CD4-positive, alpha-beta T cell (primary cell): ENCODE results near the gene CCDC60. TPM values are rescaled to one million over a fixed set of nuclear protein-coding genes. Genes with fewer than 3 reads are reported as not detected.

Experiments used
- ATAC-seq: fragments of 200-7000 bp; cut with Tn5 transposase; one replicate; pipeline ENCODE4 v1.10.0; 2022; ENCODE audit warnings: mild to moderate bottlenecking; ENCODE audit not compliant: poor library complexity
- CTCF ChIA-PET: fragments of 350-600 bp; sonication (Branson Sonifier 250); formaldehyde crosslinking; loops from one replicate; lab custom pipeline; 2021; ENCODE audit warnings: antibody characterized with exemption, inconsistent platforms; lab: Charles Lee
- POLR2A ChIA-PET: fragments of 350-600 bp; sonication (Branson Sonifier 250); formaldehyde crosslinking; loops from one replicate; lab custom pipeline; 2021; ENCODE audit warnings: antibody characterized with exemption, inconsistent platforms; lab: Charles Lee
- DNase-seq, 14 experiments: peaks; one replicate each; pipeline ENCODE4 v3.0.0-alpha.2; 2013 to 2020; ENCODE audit warnings: mixed read lengths in 2 of 14
- H3K27ac ChIP-seq, 2 donors: one replicate each; pipeline versions ENCODE4 v1.5.1 to v1.7.0; 2013; ENCODE audit warnings: low read length in 2 of 2, low read depth in 1 of 2, mild to moderate bottlenecking in 1 of 2
- H3K27me3 ChIP-seq, 2 experiments: 1 replicate in 1 of 2; 2 replicates in 1 of 2; pipeline versions ENCODE4 v1.6.1 to v1.7.0; 2013; ENCODE audit warnings: low read length in 2 of 2, control low read depth in 1 of 2, mild to moderate bottlenecking in 1 of 2, moderate library complexity in 1 of 2; ENCODE audit not compliant: insufficient read depth in 2 of 2, control insufficient read depth in 1 of 2
- H3K36me3 ChIP-seq: one replicate; pipeline ENCODE4 v1.6.1; 2013; ENCODE audit warnings: low read length, control low read depth; ENCODE audit not compliant: insufficient read depth
- H3K4me1 ChIP-seq: one replicate; pipeline ENCODE4 v1.6.1; 2013; ENCODE audit warnings: low read length, control low read depth; ENCODE audit not compliant: insufficient read depth
- H3K4me3 ChIP-seq: one replicate; pipeline ENCODE4 v1.5.1; 2013; ENCODE audit warnings: mild to moderate bottlenecking, low read length, moderate library complexity
- H3K9me3 ChIP-seq, 2 experiments: 1 replicate in 1 of 2; 2 replicates in 1 of 2; pipeline versions ENCODE4 v1.6.1 to v1.7.0; 2013; ENCODE audit warnings: low read length in 2 of 2, mild to moderate bottlenecking in 2 of 2, control low read depth in 1 of 2, moderate library complexity in 1 of 2; ENCODE audit not compliant: control insufficient read depth in 1 of 2, insufficient read depth in 1 of 2
- H3K27ac Mint-ChIP-seq: one replicate; pipeline ENCODE4 v1.8.0; 2020; ENCODE audit warnings: mixed read lengths
- H3K27me3 Mint-ChIP-seq: one replicate; pipeline ENCODE4 v1.8.0; 2021; ENCODE audit warnings: mixed read lengths
- H3K36me3 Mint-ChIP-seq: one replicate; pipeline ENCODE4 v1.8.0; 2021; ENCODE audit warnings: low read depth, mixed read lengths
- H3K4me1 Mint-ChIP-seq: one replicate; pipeline ENCODE4 v1.8.0; 2021; ENCODE audit warnings: low read depth, mixed read lengths
- H3K4me3 Mint-ChIP-seq: one replicate; pipeline ENCODE4 v1.8.0; 2020; ENCODE audit warnings: mild to moderate bottlenecking, mixed read lengths
- H3K9me3 Mint-ChIP-seq: one replicate; pipeline ENCODE4 v1.8.0; 2020; ENCODE audit warnings: mixed read lengths
- CTCF ChIP-seq: fragments of 200-600 bp; IDR thresholded peaks from one replicate; pipeline ENCODE4 v1.8.0; 2022; ENCODE audit warnings: antibody characterized with exemption, mild to moderate bottlenecking
- intact Hi-C, 2 experiments: fragments of 100-400 bp; cut with DNase I in 1 of 2; cut with micrococcal nuclease in 1 of 2; formaldehyde crosslinking; loops; one replicate each; pipeline versions ENCODE4 v1.15.1 to v1.9.0; 2023 to 2025; cut with DNase I, micrococcal nuclease
- total RNA-seq, 174 experiments: library from RNA in 2 of 174; stranded (reverse) in 2 of 174; gene quantifications; one replicate each; pipeline ENCODE4 v1.2.3 and lab custom pipeline; 2021 to 2026

Gene CCDC60
- total RNA-seq, 2 experiments from 2014 or later, result not detected

- Mint-ChIP-seq H3K27ac (no peak overlapping the region), H3K9me3 (no peaks in the 10 kb centered on the region), H3K4me3 (no peak overlapping the region), H3K4me1 (no peaks in the 10 kb centered on the region), H3K36me3 (no peaks in the 10 kb centered on the region), H3K27me3 (peaks cover 14% of the 10 kb centered on the region)
- ChIA-PET CTCF (no interaction called here), POLR2A (no interaction called here)
- intact Hi-C loops, result no loop called here
- no peaks in the 10 kb centered on the region for H3K9me3 ChIP-seq
- H3K36me3 ChIP-seq, result no peaks in the 10 kb centered on the region
- no peak overlapping the region for H3K4me3 ChIP-seq
- H3K4me1 ChIP-seq, result no peaks in the 10 kb centered on the region
- H3K27ac ChIP-seq, result no peak overlapping the region
- no peak for TF ChIP-seq CTCF
- no peak for DNase-seq
- ATAC-seq, result no peak
- H3K27me3 ChIP-seq, result peaks cover 2 to 5% of the 10 kb centered on the region in 2 experiments
Observed at GRCh38 chr12:119374635-119375034, 40.1 kb downstream of the CCDC60 start.

GRCh38 chr12:119375075-119375882, 40.8 kb downstream of the CCDC60 start:
- ChIA-PET CTCF (no interaction called here), POLR2A (no interaction called here)
- H3K27ac ChIP-seq, result no peak overlapping the region
- Mint-ChIP-seq H3K9me3 (no peaks in the 10 kb centered on the region), H3K4me3 (no peak overlapping the region), H3K27ac (no peak overlapping the region), H3K27me3 (peaks cover 14% of the 10 kb centered on the region), H3K4me1 (no peaks in the 10 kb centered on the region), H3K36me3 (no peaks in the 10 kb centered on the region)
- peaks cover 2 to 5% of the 10 kb centered on the region in 2 experiments for H3K27me3 ChIP-seq
- peak in 2 of 14 experiments; percentile 2 to 6 for DNase-seq
- intact Hi-C loops, result no loop called here
- no peak for ATAC-seq
- no peak for TF ChIP-seq CTCF
- no peaks in the 10 kb centered on the region for H3K4me1 ChIP-seq
- no peak overlapping the region for H3K4me3 ChIP-seq
- H3K36me3 ChIP-seq, result no peaks in the 10 kb centered on the region
- no peaks in the 10 kb centered on the region for H3K9me3 ChIP-seq

- Histone ChIP-seq H3K4me3 (no peak overlapping the region), H3K4me1 (no peaks in the 10 kb centered on the region), H3K27ac (no peak overlapping the region), H3K36me3 (no peaks in the 10 kb centered on the region), H3K9me3 (no peaks in the 10 kb centered on the region), H3K27me3 (peaks cover 0 to 5% of the 10 kb centered on the region in 2 experiments)
- CTCF ChIA-PET, result no interaction called here
- TF ChIP-seq CTCF, result no peak
- Mint-ChIP-seq H3K27ac (no peak overlapping the region), H3K36me3 (no peaks in the 10 kb centered on the region), H3K4me3 (no peak overlapping the region), H3K4me1 (no peaks in the 10 kb centered on the region), H3K9me3 (no peaks in the 10 kb centered on the region), H3K27me3 (peaks cover 14% of the 10 kb centered on the region)
- POLR2A ChIA-PET, result no interaction called here
- DNase-seq (no peak), ATAC-seq (no peak)
- intact Hi-C loops, result no loop called here
Observed at GRCh38 chr12:119375883-119376190, 41.3 kb downstream of the CCDC60 start.
